BJ (cell line): ENCODE data around the gene CHRNA7. TPM values are rescaled to one million over a fixed set of nuclear protein-coding genes. Genes with fewer than 3 reads are reported as not detected.

Source experiments
- CTCF ChIA-PET: fragments of 350-600 bp; formaldehyde crosslinking; extraction: SDS; loops from one replicate; lab custom pipeline; 2021; ENCODE audit warnings: antibody characterized with exemption, inconsistent platforms; lab: Yijun Ruan, JAX
- POLR2A ChIA-PET: fragments of 300-600 bp; sonication (Branson Sonifier 250); formaldehyde crosslinking; extraction: SDS; loops from one replicate; lab custom pipeline; 2021; ENCODE audit warnings: antibody characterized with exemption; lab: Charles Lee
- DNase-seq: peaks from one replicate; pipeline ENCODE4 v3.0.0-alpha.2; 2011; ENCODE audit warnings: low read depth
- H3K27me3 ChIP-seq: 2 replicates; pipeline ENCODE4 v1.6.0; 2011; ENCODE audit warnings: low read length; ENCODE audit not compliant: control insufficient read depth, insufficient read depth
- H3K36me3 ChIP-seq: 2 replicates; pipeline ENCODE4 v1.5.1; 2011; ENCODE audit warnings: low read length; ENCODE audit not compliant: control insufficient read depth, insufficient read depth
- H3K4me3 ChIP-seq: 2 replicates; pipeline ENCODE4 v1.5.1; 2011; ENCODE audit warnings: low read depth, mild to moderate bottlenecking, control low read depth, low read length
- CTCF ChIP-seq: IDR thresholded peaks from 2 replicates; pipeline ENCODE4 v1.5.1; 2011; ENCODE audit warnings: low read depth, mild to moderate bottlenecking, control low read depth, inconsistent platforms, low read length, moderate library complexity; ENCODE audit not compliant: insufficient read depth
- polyA plus RNA-seq: library from polyadenylated mRNA; depleted of rRNA; stranded (reverse); fragments of >200 nt; gene quantifications from 2 replicates; pipeline ENCODE4 v1.2.3, GENCODE V29; 2011

CHRNA7 gene
- polyA plus RNA-seq, 1 experiment, result 0.10 TPM

DNA sequence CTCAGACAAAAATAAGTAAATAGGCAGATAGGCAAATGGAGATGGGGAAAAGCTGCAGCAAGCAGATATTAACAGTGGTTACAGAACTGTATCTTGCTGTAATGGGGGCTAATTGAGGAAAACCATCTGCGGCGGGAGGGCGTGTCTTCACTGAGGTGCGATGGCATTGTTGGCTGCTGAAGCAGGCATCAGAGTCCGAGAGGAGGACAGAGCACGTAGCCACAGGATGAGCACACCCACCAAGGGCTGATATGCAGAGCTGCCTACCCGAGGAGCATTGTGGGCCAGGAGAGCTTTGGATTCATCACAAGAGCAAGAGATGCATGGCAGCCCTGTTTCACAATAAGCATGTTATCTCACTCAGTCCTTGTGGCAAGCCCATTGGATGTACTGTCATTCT is 30.4 kb downstream of the CHRNA7 start:
- POLR2A ChIA-PET, result no interaction called here
- TF ChIP-seq CTCF, result no peak
- no peak for DNase-seq

DNA sequence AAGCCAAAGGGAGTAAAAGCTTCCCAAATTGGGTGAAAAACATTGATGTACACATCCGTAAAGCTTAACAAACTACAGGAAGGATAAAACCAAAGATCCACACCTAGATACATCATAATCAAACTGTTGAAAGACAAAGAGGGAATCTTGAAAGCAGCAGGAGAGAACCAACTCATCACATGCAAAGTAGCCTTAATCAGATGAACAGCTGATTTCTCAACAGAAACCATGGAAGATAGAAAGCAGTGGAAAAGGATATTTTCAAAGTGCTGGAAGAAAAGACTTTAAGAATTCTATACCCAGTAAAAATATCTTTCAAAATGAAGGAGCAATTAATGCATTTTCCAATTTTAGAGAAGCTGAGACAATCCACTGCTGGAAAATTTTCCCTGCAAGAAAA is 36.8 kb downstream of the CHRNA7 start:
- H3K36me3 ChIP-seq, result no peaks in the 10 kb centered on the region
- CTCF ChIA-PET, result no interaction called here
- no peaks in the 10 kb centered on the region for H3K27me3 ChIP-seq
- no peak overlapping the region for H3K4me3 ChIP-seq
- no peak for TF ChIP-seq CTCF
- POLR2A ChIA-PET, result no interaction called here
- no peak for DNase-seq

More for the DNA sequence above, 30.4 kb downstream of the CHRNA7 start:
- Histone ChIP-seq H3K4me3 (no peak overlapping the region), H3K36me3 (no peaks in the 10 kb centered on the region), H3K27me3 (no peaks in the 10 kb centered on the region)
- CTCF ChIA-PET, result no interaction called here

- ChIA-PET POLR2A (no interaction called here), CTCF (no interaction called here)
- no peak overlapping the region for H3K4me3 ChIP-seq
- no peaks in the 10 kb centered on the region for H3K36me3 ChIP-seq
- TF ChIP-seq CTCF, result no peak
- DNase-seq, result no peak
- no peaks in the 10 kb centered on the region for H3K27me3 ChIP-seq
Measured at GRCh38 chr15:32089851-32090359, 59.6 kb downstream of the CHRNA7 start.

DNA sequence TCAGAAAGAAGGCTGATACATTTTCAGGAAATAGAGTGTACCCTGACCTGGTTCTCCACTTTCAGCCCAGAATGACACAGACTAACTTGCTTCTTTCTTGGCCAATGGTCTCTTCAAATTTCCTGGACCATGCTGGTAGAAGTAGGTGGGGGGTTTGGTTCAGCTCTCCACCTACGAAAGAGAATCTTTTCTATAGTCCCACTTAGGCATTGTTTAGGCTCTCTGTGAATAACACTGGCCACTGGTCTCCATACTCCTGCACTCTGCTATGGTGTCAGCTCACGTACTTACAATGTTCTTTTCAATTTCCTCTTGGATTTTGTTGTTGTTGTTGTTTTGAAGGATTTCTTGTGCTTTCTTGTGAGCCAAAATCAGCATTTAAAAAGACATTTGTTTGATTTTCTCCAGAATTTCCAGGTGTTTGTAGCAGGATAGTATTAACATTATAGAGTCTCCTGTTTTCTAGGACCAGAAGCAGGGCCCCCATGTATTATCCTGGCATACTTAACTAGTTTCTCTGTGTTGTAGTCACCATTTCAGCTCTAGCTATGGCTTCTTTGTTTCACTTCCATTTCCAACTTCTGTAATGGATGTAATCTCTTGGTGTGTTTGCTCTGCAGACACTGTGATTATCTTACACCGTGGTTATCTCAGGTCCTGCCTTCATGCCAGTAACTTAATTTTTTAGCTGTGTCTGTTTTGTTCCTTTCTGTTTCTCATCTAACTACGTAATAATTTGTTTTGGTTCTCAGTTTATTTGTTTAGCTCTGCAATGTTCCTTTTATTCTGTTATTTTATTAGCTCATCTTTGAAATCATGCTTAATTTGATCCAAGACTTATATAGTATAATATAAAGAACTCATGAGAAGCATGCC is 61.4 kb downstream of the CHRNA7 start:
- no peaks in the 10 kb centered on the region for H3K36me3 ChIP-seq
- no peaks in the 10 kb centered on the region for H3K27me3 ChIP-seq
- ChIA-PET CTCF (no interaction called here), POLR2A (no interaction called here)
- H3K4me3 ChIP-seq, result no peak overlapping the region
- no peak for TF ChIP-seq CTCF
- DNase-seq, result no peak

DNA sequence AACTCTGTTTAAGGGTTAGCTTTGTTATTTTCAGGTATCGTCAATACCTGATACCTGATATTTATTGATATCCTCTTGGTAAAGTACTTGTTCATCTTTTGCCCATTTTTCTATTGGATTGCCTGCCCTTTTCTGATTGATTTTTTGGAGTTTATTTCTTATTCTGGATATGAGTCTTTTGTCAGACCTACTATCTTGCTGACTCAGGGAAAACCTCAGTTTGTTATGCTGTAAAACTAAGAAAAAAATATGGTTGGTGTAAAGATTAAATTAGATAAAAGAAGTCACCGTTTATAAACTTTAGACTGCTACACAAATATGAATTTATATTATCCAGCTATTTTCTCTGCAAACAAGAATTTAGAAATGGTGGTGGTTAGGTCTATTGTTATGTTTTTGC is 65.9 kb downstream of the CHRNA7 start:
- ChIA-PET POLR2A (no interaction called here), CTCF (no interaction called here)
- H3K27me3 ChIP-seq, result no peaks in the 10 kb centered on the region
- DNase-seq, result no peak
- H3K36me3 ChIP-seq, result no peaks in the 10 kb centered on the region
- no peak overlapping the region for H3K4me3 ChIP-seq
- TF ChIP-seq CTCF, result no peak
